A549 (cell line): ENCODE data around the gene CABP1. TPM values are rescaled to one million over a fixed set of nuclear protein-coding genes. Genes with fewer than 3 reads are reported as not detected.
A peak's percentile ranks its signal among the peaks of the same experiment; 100 is the strongest.
"Not testable (repeated sequence)": the region's sequence is repeated elsewhere in the genome, so short reads cannot be mapped to it uniquely, and the experiment has no call there.

Source experiments
- ATAC-seq, 2 experiments: fragments of 200-7000 bp in 1 of 2; fragments of >200 bp in 1 of 2; cut with Nextera tagmentation in 1 of 2; cut with Tn5 transposase in 1 of 2; 3 replicates each; pipeline versions ENCODE4 v1.8.0 to v1.9.1; 2018 to 2020; ENCODE audit warnings: mild to moderate bottlenecking in 1 of 2, moderate library complexity in 1 of 2
- CTCF ChIA-PET: fragments of 300-600 bp; sonication (Branson Sonifier 250); formaldehyde crosslinking; extraction: SDS; loops from one replicate; lab custom pipeline; 2021; ENCODE audit warnings: antibody characterized with exemption, inconsistent platforms; lab: Yijun Ruan, JAX
- POLR2A ChIA-PET: fragments of 350-600 bp; formaldehyde crosslinking; extraction: SDS; loops from one replicate; lab custom pipeline; 2021; ENCODE audit warnings: antibody characterized with exemption, inconsistent platforms; lab: Yijun Ruan, JAX
- DNase-seq, 2 experiments: peaks; one replicate each; pipeline versions ENCODE4 v3.0.0 to v3.0.0-alpha.2; 2011 to 2016; ENCODE audit warnings: low read depth in 1 of 2, low spot score in 1 of 2
- FAIRE-seq: peaks from 2 replicates; lab custom pipeline; 2011; peaks lifted over from hg19 to GRCh38; lab: Jason Lieb, UNC
- H3K27ac ChIP-seq, 2 experiments: fragments of >200 bp; sonication (Bioruptor Twin); formaldehyde crosslinking; 3 replicates each; pipeline ENCODE4 v1.5.1; 2016 to 2017
- H3K4me1 ChIP-seq: fragments of >200 bp; sonication (Bioruptor Twin); formaldehyde crosslinking; 3 replicates; pipeline ENCODE4 v1.6.1; 2016
- H3K4me2 ChIP-seq: fragments of >200 bp; sonication (Bioruptor Twin); formaldehyde crosslinking; 3 replicates; pipeline ENCODE4 v1.6.1; 2016
- H3K4me3 ChIP-seq: fragments of >200 bp; sonication (Bioruptor Twin); formaldehyde crosslinking; 3 replicates; pipeline ENCODE4 v1.5.1; 2016
- H3K9me3 ChIP-seq: fragments of >200 bp; sonication (Bioruptor Twin); formaldehyde crosslinking; 3 replicates; pipeline ENCODE4 v1.6.1; 2016
- BHLHE40 ChIP-seq: IDR thresholded peaks from 2 replicates; pipeline ENCODE4 v1.6.1; 2012; ENCODE audit warnings: low read depth, low read length, inconsistent platforms
- CEBPB ChIP-seq, 2 experiments: fragments of >200 bp in 1 of 2; sonication (Bioruptor Twin) in 1 of 2; formaldehyde crosslinking in 1 of 2; IDR thresholded peaks; 2 replicates each; pipeline ENCODE4 v1.6.1; 2012 to 2016
- EHF ChIP-seq: fragments of 250-450 bp; sonication (Bioruptor Pico); IDR thresholded peaks from 2 replicates; pipeline ENCODE4 v1.5.0; 2020; ENCODE audit warnings: mild to moderate bottlenecking
- EP300 ChIP-seq, 2 experiments: fragments of >200 bp; sonication (Bioruptor Twin); formaldehyde crosslinking; IDR thresholded peaks; 2 replicates in 1 of 2; 3 replicates in 1 of 2; pipeline ENCODE4 v1.6.1; 2016 to 2017
- ESRRA ChIP-seq: fragments of 150-350 bp; IDR thresholded peaks from 2 replicates; pipeline ENCODE4 v1.6.1; 2014; ENCODE audit warnings: mild to moderate bottlenecking, low read length, borderline replicate concordance
- FOSL2 ChIP-seq, 2 experiments: fragments of 450-650 bp in 1 of 2; fragments of >200 bp in 1 of 2; sonication (Bioruptor Twin) in 1 of 2; formaldehyde crosslinking; IDR thresholded peaks; 2 replicates each; pipeline versions ENCODE4 v1.5.0 to v1.6.1; 2016 to 2020; ENCODE audit warnings: mild to moderate bottlenecking in 1 of 2, moderate library complexity in 1 of 2
- FOXS1 ChIP-seq: fragments of 250-450 bp; sonication (Bioruptor Pico); IDR thresholded peaks from 2 replicates; pipeline ENCODE4 v1.5.0; 2020; ENCODE audit warnings: mild to moderate bottlenecking, moderate library complexity
- GATA3 ChIP-seq: IDR thresholded peaks from 2 replicates; pipeline ENCODE4 v1.6.1; 2012; ENCODE audit warnings: borderline replicate concordance
- KDM5A ChIP-seq: fragments of 200-600 bp; sonication (generic); IDR thresholded peaks from 2 replicates; pipeline ENCODE4 v1.6.1; 2016; ENCODE audit warnings: antibody characterized with exemption, mild to moderate bottlenecking
- MAFK ChIP-seq: fragments of 450-650 bp; IDR thresholded peaks from 2 replicates; pipeline ENCODE4 v1.6.1; 2014; ENCODE audit not compliant: partially characterized antibody
- MAX ChIP-seq: IDR thresholded peaks from 2 replicates; pipeline ENCODE4 v1.6.1; 2012
- MAZ ChIP-seq: fragments of 150-350 bp; IDR thresholded peaks from 2 replicates; pipeline ENCODE4 v1.6.1; 2014; ENCODE audit warnings: antibody characterized with exemption, low read depth, low read length, borderline replicate concordance
- MYC ChIP-seq: IDR thresholded peaks from 2 replicates; pipeline ENCODE4 v1.6.1; 2012; ENCODE audit warnings: mild to moderate bottlenecking, inconsistent platforms, low read length, improper control_type of control experiment, borderline replicate concordance
- NFE2L2 ChIP-seq: fragments of 150-350 bp; conservative IDR thresholded peaks from 2 replicates; pipeline ENCODE4 v1.6.1; 2014; ENCODE audit warnings: low read length
- NR3C1 ChIP-seq: fragments of >200 bp; sonication (Bioruptor Twin); formaldehyde crosslinking; IDR thresholded peaks from 3 replicates; pipeline ENCODE4 v1.6.1; 2017
- POLR2A ChIP-seq: IDR thresholded peaks from 2 replicates; pipeline ENCODE4 v1.6.1; 2012; ENCODE audit warnings: mild to moderate bottlenecking, low read length
- POLR2AphosphoS2 ChIP-seq: conservative IDR thresholded peaks from 2 replicates; pipeline ENCODE4 v1.6.1; 2012; ENCODE audit warnings: low read length, improper control_type of control experiment, inconsistent platforms
- RCOR1 ChIP-seq: fragments of 150-350 bp; IDR thresholded peaks from 2 replicates; pipeline ENCODE4 v1.6.1; 2014; ENCODE audit warnings: antibody characterized with exemption, low read length, low read depth
- ZC3H11A ChIP-seq: fragments of 450-650 bp; IDR thresholded peaks from 2 replicates; pipeline ENCODE4 v1.6.1; 2014; ENCODE audit warnings: antibody characterized with exemption, mild to moderate bottlenecking
- WGBS: methylation state at CpG from one replicate; pipeline ENCODE4 v1.1.6; 2017; ENCODE audit errors: missing lambda C conversion rate; 5-methylcytosine and 5-hydroxymethylcytosine counted together
- polyA plus RNA-seq, 4 experiments: library from polyadenylated mRNA; depleted of rRNA in 3 of 4; stranded (reverse); fragments of >200 nt; fragmentation: RNase III in 1 of 4; extraction: RNeasy Plus Mini Kit Qiagen cat#74134 plus additional on column Dnase treatment in 1 of 4; gene quantifications; 2 replicates in 3 of 4; 3 replicates in 1 of 4; pipeline ENCODE4 v1.2.3, GENCODE V29; 2011 to 2017
- TF ChIP-seq, protein P1 (sequence below): fragments of 450-650 bp; IDR thresholded peaks from 2 replicates; pipeline ENCODE4 v1.6.1; 2014; ENCODE audit warnings: antibody characterized with exemption
- TF ChIP-seq, protein P2 (sequence below): fragments of 200-600 bp; sonication (generic); IDR thresholded peaks from 2 replicates; pipeline ENCODE4 v1.6.1; 2016; ENCODE audit warnings: antibody characterized with exemption, mild to moderate bottlenecking, moderate library complexity
- TF ChIP-seq, protein P3 (sequence below): fragments of 150-350 bp; IDR thresholded peaks from 2 replicates; pipeline ENCODE4 v1.6.1; 2014; ENCODE audit warnings: low read depth, mild to moderate bottlenecking, low read length
- TF ChIP-seq, protein P4 (sequence below): fragments of 250-450 bp; sonication (Bioruptor Pico); IDR thresholded peaks from 2 replicates; pipeline ENCODE4 v1.5.0; 2020; ENCODE audit warnings: low read depth, mild to moderate bottlenecking, moderate library complexity

The CABP1 gene
- polyA plus RNA-seq, 2 of the 4 experiments (the other 2 are of a cell fraction): 0.15 to 0.22 TPM

DNA sequence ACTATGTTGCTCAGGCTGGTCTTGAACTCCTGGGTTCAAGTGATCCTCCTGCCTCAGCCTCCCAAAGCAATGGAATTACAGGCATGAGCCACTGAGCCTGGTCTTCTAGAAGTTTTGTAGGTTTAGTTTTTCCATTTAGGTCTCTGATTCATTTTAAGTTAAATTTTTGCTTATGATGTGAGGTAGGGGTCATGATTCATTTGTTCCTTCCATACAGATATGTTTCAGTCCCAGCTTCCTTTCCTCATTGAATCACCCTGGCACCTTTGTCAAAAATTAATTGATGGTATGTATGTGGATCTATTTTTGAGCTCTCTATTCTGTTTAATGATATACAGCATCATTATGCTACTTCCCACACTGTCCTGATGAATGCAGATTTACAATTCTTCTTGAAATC is 25.6 kb upstream of the CABP1 start:
- H3K4me2 ChIP-seq: no peak overlapping the region
- H3K4me3 ChIP-seq: no peak overlapping the region
- DNase-seq: no peak
- ChIA-PET CTCF (interaction anchor here (0.5 to 1.3 kb wide), 2 partner anchors 34 to 542 kb away, joined by 3 to 5 read pairs; no protein-coding TSS in a partner anchor), POLR2A (no interaction called here)
- no peaks in the 10 kb centered on the region for H3K9me3 ChIP-seq
- no peak for FAIRE-seq
- H3K4me1 ChIP-seq: no peaks in the 10 kb centered on the region
- TF ChIP-seq, protein P1, sequence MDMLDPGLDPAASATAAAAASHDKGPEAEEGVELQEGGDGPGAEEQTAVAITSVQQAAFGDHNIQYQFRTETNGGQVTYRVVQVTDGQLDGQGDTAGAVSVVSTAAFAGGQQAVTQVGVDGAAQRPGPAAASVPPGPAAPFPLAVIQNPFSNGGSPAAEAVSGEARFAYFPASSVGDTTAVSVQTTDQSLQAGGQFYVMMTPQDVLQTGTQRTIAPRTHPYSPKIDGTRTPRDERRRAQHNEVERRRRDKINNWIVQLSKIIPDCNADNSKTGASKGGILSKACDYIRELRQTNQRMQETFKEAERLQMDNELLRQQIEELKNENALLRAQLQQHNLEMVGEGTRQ: no peak
- TF ChIP-seq MAFK (no peak), BHLHE40 (no peak), ESRRA (no peak), EP300 (IDR thresholded peaks at IDR 0.05) (no peak), RCOR1 (no peak), MAZ (no peak), FOSL2 (IDR thresholded peaks at IDR 0.05) (no peak), FOSL2 (CRISPR knock-in tag; IDR thresholded peaks at IDR 0.05) (no peak), EHF (CRISPR knock-in tag) (no peak), FOXS1 (CRISPR knock-in tag) (no peak)
- ATAC-seq: no peak
- H3K27ac ChIP-seq: no peak overlapping the region

DNA sequence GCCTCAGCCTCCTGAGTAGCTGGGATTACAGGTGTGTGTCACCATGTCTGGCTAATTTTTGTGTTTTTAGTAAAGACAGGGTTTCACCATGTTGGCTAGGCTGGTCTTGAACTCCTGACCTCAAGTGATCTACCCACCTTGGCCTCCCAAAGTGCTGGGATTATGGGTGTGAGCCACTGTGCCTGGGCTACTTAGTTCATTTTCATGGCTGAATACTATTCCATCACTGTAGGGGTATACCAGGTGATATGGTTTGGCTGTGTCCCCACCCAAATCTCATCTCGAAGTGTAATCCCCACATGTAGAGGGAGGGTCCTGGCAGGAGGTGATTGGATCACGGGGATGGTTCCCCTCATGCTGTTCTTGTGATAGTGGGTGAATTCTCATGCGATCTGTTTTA is 23.2 kb upstream of the CABP1 start:
- H3K4me1 ChIP-seq, H3K9me3 ChIP-seq, H3K4me2 ChIP-seq, H3K4me3 ChIP-seq, FAIRE-seq, POLR2A ChIA-PET, ATAC-seq, H3K27ac ChIP-seq, DNase-seq: not testable (repeated sequence)
- CTCF ChIA-PET: interaction anchor here (1.1 kb wide), 1 partner anchor 30 kb away, joined by 4 read pairs; no protein-coding TSS in a partner anchor
- 29% methylated on average over 3 of the region's 3 CpGs for WGBS

- FAIRE-seq, H3K9me3 ChIP-seq, H3K4me2 ChIP-seq, H3K27ac ChIP-seq, DNase-seq, ATAC-seq, POLR2A ChIA-PET, H3K4me3 ChIP-seq, H3K4me1 ChIP-seq: not testable (repeated sequence)
- WGBS: 86% methylated on average over 4 of the region's 4 CpGs
- CTCF ChIA-PET: interaction anchor here (0.6 to 1.1 kb wide), 2 partner anchors 29 to 108 kb away, joined by 3 to 4 read pairs; no protein-coding TSS in a partner anchor
These were observed 22.7 kb upstream of the CABP1 start for GRCh38 chr12:120617767-120618166.

GRCh38 chr12:120618954-120619615 is 21.3 kb upstream of the CABP1 start:
- Histone ChIP-seq H3K27ac (no peak overlapping the region), H3K9me3 (no peaks in the 10 kb centered on the region), H3K4me3 (no peak overlapping the region), H3K4me1 (no peaks in the 10 kb centered on the region), H3K4me2 (no peak overlapping the region)
- 28% methylated on average over 8 of the region's 8 CpGs for WGBS
- ATAC-seq (peak in 1 of 2 experiments; percentile 32; a peak in 4 of 6 replicates), DNase-seq (no peak), FAIRE-seq (no peak)
- POLR2A ChIA-PET: no interaction called here
- CTCF ChIA-PET: interaction anchor here (0.6 to 2.1 kb wide), 5 partner anchors 9 to 438 kb away, joined by 3 to 8 read pairs (median 4); no protein-coding TSS in a partner anchor
- no peak for TF ChIP-seq ZC3H11A
- TF ChIP-seq POLR2AphosphoS2: no peak
- no peak for TF ChIP-seq NR3C1
- TF ChIP-seq, protein P2, sequence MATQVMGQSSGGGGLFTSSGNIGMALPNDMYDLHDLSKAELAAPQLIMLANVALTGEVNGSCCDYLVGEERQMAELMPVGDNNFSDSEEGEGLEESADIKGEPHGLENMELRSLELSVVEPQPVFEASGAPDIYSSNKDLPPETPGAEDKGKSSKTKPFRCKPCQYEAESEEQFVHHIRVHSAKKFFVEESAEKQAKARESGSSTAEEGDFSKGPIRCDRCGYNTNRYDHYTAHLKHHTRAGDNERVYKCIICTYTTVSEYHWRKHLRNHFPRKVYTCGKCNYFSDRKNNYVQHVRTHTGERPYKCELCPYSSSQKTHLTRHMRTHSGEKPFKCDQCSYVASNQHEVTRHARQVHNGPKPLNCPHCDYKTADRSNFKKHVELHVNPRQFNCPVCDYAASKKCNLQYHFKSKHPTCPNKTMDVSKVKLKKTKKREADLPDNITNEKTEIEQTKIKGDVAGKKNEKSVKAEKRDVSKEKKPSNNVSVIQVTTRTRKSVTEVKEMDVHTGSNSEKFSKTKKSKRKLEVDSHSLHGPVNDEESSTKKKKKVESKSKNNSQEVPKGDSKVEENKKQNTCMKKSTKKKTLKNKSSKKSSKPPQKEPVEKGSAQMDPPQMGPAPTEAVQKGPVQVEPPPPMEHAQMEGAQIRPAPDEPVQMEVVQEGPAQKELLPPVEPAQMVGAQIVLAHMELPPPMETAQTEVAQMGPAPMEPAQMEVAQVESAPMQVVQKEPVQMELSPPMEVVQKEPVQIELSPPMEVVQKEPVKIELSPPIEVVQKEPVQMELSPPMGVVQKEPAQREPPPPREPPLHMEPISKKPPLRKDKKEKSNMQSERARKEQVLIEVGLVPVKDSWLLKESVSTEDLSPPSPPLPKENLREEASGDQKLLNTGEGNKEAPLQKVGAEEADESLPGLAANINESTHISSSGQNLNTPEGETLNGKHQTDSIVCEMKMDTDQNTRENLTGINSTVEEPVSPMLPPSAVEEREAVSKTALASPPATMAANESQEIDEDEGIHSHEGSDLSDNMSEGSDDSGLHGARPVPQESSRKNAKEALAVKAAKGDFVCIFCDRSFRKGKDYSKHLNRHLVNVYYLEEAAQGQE: no peak
- TF ChIP-seq MAX: no peak
- TF ChIP-seq, protein P3, sequence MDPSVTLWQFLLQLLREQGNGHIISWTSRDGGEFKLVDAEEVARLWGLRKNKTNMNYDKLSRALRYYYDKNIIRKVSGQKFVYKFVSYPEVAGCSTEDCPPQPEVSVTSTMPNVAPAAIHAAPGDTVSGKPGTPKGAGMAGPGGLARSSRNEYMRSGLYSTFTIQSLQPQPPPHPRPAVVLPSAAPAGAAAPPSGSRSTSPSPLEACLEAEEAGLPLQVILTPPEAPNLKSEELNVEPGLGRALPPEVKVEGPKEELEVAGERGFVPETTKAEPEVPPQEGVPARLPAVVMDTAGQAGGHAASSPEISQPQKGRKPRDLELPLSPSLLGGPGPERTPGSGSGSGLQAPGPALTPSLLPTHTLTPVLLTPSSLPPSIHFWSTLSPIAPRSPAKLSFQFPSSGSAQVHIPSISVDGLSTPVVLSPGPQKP: no peak
- no peak for TF ChIP-seq POLR2A
- no peak for TF ChIP-seq ESRRA
- TF ChIP-seq KDM5A: no peak
- no peak for TF ChIP-seq MAZ
- no peak for TF ChIP-seq GATA3
- TF ChIP-seq EHF (CRISPR knock-in tag): no peak
- no peak for TF ChIP-seq BHLHE40
- no peak for TF ChIP-seq CEBPB (IDR thresholded peaks at IDR 0.05)
- TF ChIP-seq, protein P4, sequence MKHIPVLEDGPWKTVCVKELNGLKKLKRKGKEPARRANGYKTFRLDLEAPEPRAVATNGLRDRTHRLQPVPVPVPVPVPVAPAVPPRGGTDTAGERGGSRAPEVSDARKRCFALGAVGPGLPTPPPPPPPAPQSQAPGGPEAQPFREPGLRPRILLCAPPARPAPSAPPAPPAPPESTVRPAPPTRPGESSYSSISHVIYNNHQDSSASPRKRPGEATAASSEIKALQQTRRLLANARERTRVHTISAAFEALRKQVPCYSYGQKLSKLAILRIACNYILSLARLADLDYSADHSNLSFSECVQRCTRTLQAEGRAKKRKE (CRISPR knock-in tag): no peak
- no peak for TF ChIP-seq NFE2L2
- no peak for TF ChIP-seq MYC
- TF ChIP-seq FOXS1 (CRISPR knock-in tag): no peak
